Psoas muscle (tissue), 8 donors: Measurements from ENCODE around the gene PRR20G. TPM values are rescaled to one million over a fixed set of nuclear protein-coding genes. Genes with fewer than 3 reads are reported as not detected.

Experiments
- ATAC-seq, 4 donors: fragments of 200-7000 bp; cut with Tn5 transposase; one replicate each; pipeline ENCODE4 v1.9.1; 2020; ENCODE audit warnings: moderate library complexity in 3 of 4, mild to moderate bottlenecking in 2 of 4
- DNase-seq, 2 donors: peaks; one replicate each; pipeline ENCODE4 v3.0.0-alpha.2; 2020
- H3K27ac ChIP-seq: fragments of 200-600 bp; one replicate; pipeline ENCODE4 v1.8.0; 2022
- H3K27me3 ChIP-seq, 3 donors: fragments of 200-600 bp in 1 of 3; one replicate each; pipeline versions ENCODE4 v1.6.1 to v1.8.0; 2013 to 2022; ENCODE audit warnings: low read length in 2 of 3, mild to moderate bottlenecking in 2 of 3, moderate library complexity in 1 of 3; ENCODE audit not compliant: insufficient read depth in 3 of 3
- H3K36me3 ChIP-seq, 2 donors: fragments of 200-600 bp in 1 of 2; one replicate each; pipeline versions ENCODE4 v1.6.1 to v1.8.0; 2013 to 2022; ENCODE audit warnings: low read depth in 1 of 2, mild to moderate bottlenecking in 1 of 2, moderate library complexity in 1 of 2; ENCODE audit not compliant: insufficient read depth in 1 of 2
- H3K4me1 ChIP-seq: fragments of 200-600 bp; one replicate; pipeline ENCODE4 v1.8.0; 2022
- H3K4me3 ChIP-seq: fragments of 200-600 bp; one replicate; pipeline ENCODE4 v1.8.0; 2022; ENCODE audit warnings: mild to moderate bottlenecking
- H3K9me3 ChIP-seq: fragments of 200-600 bp; one replicate; pipeline ENCODE4 v1.8.0; 2022
- CTCF ChIP-seq: fragments of 200-600 bp; IDR thresholded peaks from one replicate; pipeline ENCODE4 v1.8.0; 2022; ENCODE audit warnings: antibody characterized with exemption
- WGBS, 3 donors: extraction: QIAGEN DNeasy Blood & Tissue Kit; methylation state at CpG; one replicate each; pipeline versions ENCODE4 v1.1.6 to v1.1.7; 2013; 5-methylcytosine and 5-hydroxymethylcytosine counted together
- intact Hi-C, 2 donors: fragments of 100-400 bp; cut with DNase I; formaldehyde crosslinking; loops; one replicate each; pipeline versions ENCODE4 v1.11.0 to v1.14.2; 2022
- polyA plus RNA-seq, 3 donors: library from polyadenylated mRNA; stranded (reverse); fragments of 200-250 nt; gene quantifications; one replicate each; pipeline ENCODE4 v1.2.3, GENCODE V29; 2013
- total RNA-seq, 4 donors: library from RNA; stranded (reverse); fragmentation: NEBNext Ultra II Directional in 2 of 4; extraction: Animal tissue kit (Norgen Biotek cat#: 25700) in 2 of 4; gene quantifications; one replicate each; pipeline versions ENCODE4 v1.2.1 to v1.2.4, GENCODE V29; 2021 to 2023
- donor health status: healthy with polysubstance abuse.
- donor health status: DM: no; HTN: no; CAD: no; lungs with moderate emphysema.
- donor health status: Bipolar disorder and iron deficiency.
- donor health status: healthy.
- donor health status: DM: yes; HTN: yes; CAD: no.
- donor health status: DM: no; HTN: no; CAD: no.
- donor health status: DM: no; HTN: no; CAD: no.
- donor health status: DM: yes; HTN: yes; CAD: no.

The PRR20G gene
- total and polyA plus RNA-seq, 7 donors: not detected

GRCh38 chr3:127264794-127265514 lies 22.9 kb downstream of the PRR20G start:
- H3K4me3 ChIP-seq: no peak overlapping the region
- ATAC-seq (no peak), DNase-seq (no peak)
- H3K36me3 ChIP-seq: no peaks in the 10 kb centered on the region
- peaks cover 0 to 3% (median 0%) of the 10 kb centered on the region in 3 donors for H3K27me3 ChIP-seq
- 83 to 88% (median 83%) methylated on average over 11 of the region's 11 CpGs for WGBS, 3 donors
- intact Hi-C loops: no loop called here
- H3K27ac ChIP-seq: no peak overlapping the region
- H3K4me1 ChIP-seq: no peaks in the 10 kb centered on the region
- H3K9me3 ChIP-seq: peaks cover 15% of the 10 kb centered on the region
- no peak for TF ChIP-seq CTCF

- H3K27me3 ChIP-seq: peaks cover 0 to 3% (median 0%) of the 10 kb centered on the region in 3 donors
- no peak for ATAC-seq
- H3K36me3 ChIP-seq: no peaks in the 10 kb centered on the region
- no peak for DNase-seq
- peaks cover 12% of the 10 kb centered on the region for H3K9me3 ChIP-seq
- 64 to 71% (median 67%) methylated on average over 4 to 5 of the region's 5 CpGs for WGBS, 3 donors
- no peak for TF ChIP-seq CTCF
- H3K4me1 ChIP-seq: no peaks in the 10 kb centered on the region
- H3K4me3 ChIP-seq: no peak overlapping the region
- intact Hi-C loops: no loop called here
- no peak overlapping the region for H3K27ac ChIP-seq
Observed at GRCh38 chr3:127264292-127264691, 23.6 kb downstream of the PRR20G start.

- H3K36me3 ChIP-seq: no peaks in the 10 kb centered on the region
- TF ChIP-seq CTCF: no peak
- no peak overlapping the region for H3K4me3 ChIP-seq
- H3K27ac ChIP-seq: no peak overlapping the region
- H3K4me1 ChIP-seq: no peaks in the 10 kb centered on the region
- H3K27me3 ChIP-seq: peaks cover 0 to 3% (median 0%) of the 10 kb centered on the region in 3 donors
- WGBS, 3 donors: 47 to 71% (median 49%) methylated on average over 9 of the region's 9 CpGs
- intact Hi-C loops: no loop called here
- H3K9me3 ChIP-seq: peaks cover 6% of the 10 kb centered on the region
- no peak for DNase-seq
- ATAC-seq: no peak
Observed at GRCh38 chr3:127263586-127264231, 24.1 kb downstream of the PRR20G start.

- Histone ChIP-seq H3K9me3 (no peaks in the 10 kb centered on the region), H3K4me1 (no peaks in the 10 kb centered on the region), H3K36me3 (no peaks in the 10 kb centered on the region), H3K4me3 (no peak overlapping the region), H3K27me3 (peaks cover 0 to 3% (median 0%) of the 10 kb centered on the region in 3 donors), H3K27ac (no peak overlapping the region)
- no peak for ATAC-seq
- no peak for TF ChIP-seq CTCF
- 79 to 95% (median 82%) methylated on average over 4 of the region's 4 CpGs for WGBS, 3 donors
- intact Hi-C loops: no loop called here
- DNase-seq: no peak
Observed at GRCh38 chr3:127263037-127263436, 24.8 kb downstream of the PRR20G start.
